Muscle of back (tissue), 11 donors: ENCODE measurements around the gene NKIRAS2. TPM values are rescaled to one million over a fixed set of nuclear protein-coding genes. Genes with fewer than 3 reads are reported as not detected.

ENCODE experiments used
- DNase-seq, 3 donors: peaks; one replicate each; pipeline versions ENCODE4 v3.0.0 to v3.0.0-alpha.2; 2013
- polyA plus RNA-seq, 10 donors: library from polyadenylated mRNA; unstranded; fragments of 120-200 nt; gene quantifications; one replicate each; pipeline ENCODE4 v1.2.1, GENCODE V29; 2013; ENCODE audit not compliant: insufficient read length in 10 of 10

Gene NKIRAS2
- polyA plus RNA-seq, 10 donors = 32.9 to 50.9 (median 41.2) TPM

- DNase-seq = no peak
Observed at GRCh38 chr17:42051645-42052044, 31.8 kb downstream of the NKIRAS2 start.

GRCh38 chr17:42052346-42052877 is 32.5 kb downstream of the NKIRAS2 start:
- no peak for DNase-seq

- peak in 1 of 3 donors; percentile 31 for DNase-seq
Observed at GRCh38 chr17:42053731-42054500, 34.0 kb downstream of the NKIRAS2 start.

- DNase-seq = no peak
Observed at GRCh38 chr17:42055027-42055426, 35.1 kb downstream of the NKIRAS2 start.

GRCh38 chr17:42055496-42055895 is 35.6 kb downstream of the NKIRAS2 start:
- no peak for DNase-seq

- DNase-seq = no peak
Observed at GRCh38 chr17:42056635-42057034, 36.7 kb downstream of the NKIRAS2 start.

GRCh38 chr17:42058063-42058462 is 38.2 kb downstream of the NKIRAS2 start:
- DNase-seq = no peak

- no peak for DNase-seq
Observed at GRCh38 chr17:42059815-42060214, 39.9 kb downstream of the NKIRAS2 start.

- no peak for DNase-seq
Observed at GRCh38 chr17:42060231-42060630, 40.3 kb downstream of the NKIRAS2 start.

GRCh38 chr17:42061646-42062487 is 42.0 kb downstream of the NKIRAS2 start:
- no peak for DNase-seq

GRCh38 chr17:42062681-42063080 is 42.8 kb downstream of the NKIRAS2 start:
- DNase-seq = no peak

GRCh38 chr17:42065201-42065600 is 45.3 kb downstream of the NKIRAS2 start:
- no peak for DNase-seq

GRCh38 chr17:42067371-42068091 is 47.6 kb downstream of the NKIRAS2 start:
- peak; percentile 20 to 63 (median 40) for DNase-seq

GRCh38 chr17:42068979-42069378 is 49.1 kb downstream of the NKIRAS2 start:
- no peak for DNase-seq

GRCh38 chr17:42071810-42072209 is 51.9 kb downstream of the NKIRAS2 start:
- DNase-seq = no peak

GRCh38 chr17:42072323-42073187 is 52.7 kb downstream of the NKIRAS2 start:
- DNase-seq = peak in 1 of 3 donors; percentile 34

Other genes with a start within 250 kb of the NKIRAS2 start
- gene JUP, start 233.4 kb upstream of the NKIRAS2 start, polyA plus RNA-seq = 10 to 100 TPM; 26.8 to 68.0 (median 32.1) TPM
- 10 to 100 TPM; 27.6 to 59.2 (median 40.2) TPM for gene P3H4, start 208.1 kb upstream of the NKIRAS2 start, polyA plus RNA-seq
- 100 to 1,000 TPM; 104 to 191 (median 135) TPM for gene FKBP10, start 207.1 kb upstream of the NKIRAS2 start, polyA plus RNA-seq
- 10 to 100 TPM; 32.4 to 79.1 (median 45.9) TPM for gene NT5C3B, start 183.9 kb upstream of the NKIRAS2 start, polyA plus RNA-seq
- gene KLHL10, start 182.3 kb upstream of the NKIRAS2 start, polyA plus RNA-seq = under 1 TPM in 4 of 10 donors, not detected in 6; 0.15 to 0.43 (median 0.18) TPM
- gene KLHL11, start 154.7 kb upstream of the NKIRAS2 start, polyA plus RNA-seq = 1 to 10 TPM; 4.4 to 6.4 (median 5.6) TPM
- gene ACLY, start 101.1 kb upstream of the NKIRAS2 start, polyA plus RNA-seq = 10 to 100 TPM; 48.4 to 77.4 (median 58.5) TPM
- 1 to 10 TPM in 1 of 10 donors, under 1 TPM in 9; 0.53 to 1.2 (median 0.71) TPM for gene ODAD4, start 89.5 kb upstream of the NKIRAS2 start, polyA plus RNA-seq
- 10 to 100 TPM; 34.3 to 62.8 (median 41.1) TPM for gene CNP, start 53.3 kb upstream of the NKIRAS2 start, polyA plus RNA-seq
- gene DNAJC7, start 2.7 kb upstream of the NKIRAS2 start, polyA plus RNA-seq = 100 to 1,000 TPM in 2 of 10 donors, 10 to 100 TPM in 8; 79.1 to 109 (median 91.0) TPM
- 1 to 10 TPM in 6 of 10 donors, under 1 TPM in 4; 0.87 to 1.7 (median 1.0) TPM for gene C17orf113, start 30.5 kb downstream of the NKIRAS2 start, polyA plus RNA-seq
- 10 to 100 TPM in 2 of 10 donors, 1 to 10 TPM in 8; 4.3 to 16.1 (median 7.8) TPM for gene ZNF385C, start 78.4 kb downstream of the NKIRAS2 start, polyA plus RNA-seq
- 1 to 10 TPM; 3.7 to 8.7 (median 5.2) TPM for gene DHX58, start 92.6 kb downstream of the NKIRAS2 start, polyA plus RNA-seq
- 10 to 100 TPM; 28.7 to 62.9 (median 44.1) TPM for gene KAT2A, start 101.3 kb downstream of the NKIRAS2 start, polyA plus RNA-seq
- gene HSPB9, start 102.7 kb downstream of the NKIRAS2 start, polyA plus RNA-seq = under 1 TPM in 9 of 10 donors, not detected in 1; 0.11 to 0.38 (median 0.21) TPM
- 10 to 100 TPM; 49.8 to 89.5 (median 63.1) TPM for gene RAB5C, start 134.9 kb downstream of the NKIRAS2 start, polyA plus RNA-seq
- under 1 TPM in 3 of 10 donors, not detected in 7; 0.03 to 0.06 (median 0.05) TPM for gene KCNH4, start 161.1 kb downstream of the NKIRAS2 start, polyA plus RNA-seq
- gene HCRT, start 165.4 kb downstream of the NKIRAS2 start, polyA plus RNA-seq = under 1 TPM in 1 of 10 donors, not detected in 9; 0.27 TPM
- gene GHDC, start 174.4 kb downstream of the NKIRAS2 start, polyA plus RNA-seq = 10 to 100 TPM in 5 of 10 donors, 1 to 10 TPM in 5; 8.4 to 12.9 (median 10.2) TPM